Smooth muscle cell (in vitro differentiated cells): ENCODE measurements around the gene C2orf78. TPM values are rescaled to one million over a fixed set of nuclear protein-coding genes. Genes with fewer than 3 reads are reported as not detected.
"Not testable (repeated sequence)": the region's sequence is repeated elsewhere in the genome, so short reads cannot be mapped to it uniquely, and the experiment has no call there.

Source experiments
- DNase-seq: peaks from one replicate; lab custom pipeline; 2025; ENCODE audit not compliant: unreplicated experiment; lab: John Stamatoyannopoulos, UW
- H2AFZ ChIP-seq: fragments of 200-600 bp; sonication (generic); 2 replicates; pipeline ENCODE4 v1.6.0; 2016; ENCODE audit warnings: antibody characterized with exemption, low read depth, mild to moderate bottlenecking
- H3F3A ChIP-seq: fragments of 200-600 bp; sonication (generic); 2 replicates; pipeline ENCODE4 v1.6.0; 2017; ENCODE audit warnings: antibody characterized with exemption, low read depth
- H3K27ac ChIP-seq: fragments of 200-600 bp; sonication (generic); 2 replicates; pipeline ENCODE4 v1.5.1; 2016; ENCODE audit warnings: low read depth, mild to moderate bottlenecking
- H3K27me3 ChIP-seq: fragments of 200-600 bp; sonication (generic); 2 replicates; pipeline ENCODE4 v1.6.1; 2016; ENCODE audit warnings: low read depth, mild to moderate bottlenecking
- H3K36me3 ChIP-seq: fragments of 200-600 bp; sonication (generic); 2 replicates; pipeline ENCODE4 v1.5.1; 2016; ENCODE audit warnings: low read depth
- H3K4me1 ChIP-seq: fragments of 200-600 bp; sonication (generic); 2 replicates; pipeline ENCODE4 v1.5.1; 2016; ENCODE audit warnings: low read depth
- H3K4me2 ChIP-seq: fragments of 200-600 bp; sonication (generic); 2 replicates; pipeline ENCODE4 v1.6.0; 2016; ENCODE audit warnings: mild to moderate bottlenecking
- H3K4me3 ChIP-seq: fragments of 200-600 bp; sonication (generic); 2 replicates; pipeline ENCODE4 v1.5.1; 2016; ENCODE audit warnings: mild to moderate bottlenecking
- H3K79me2 ChIP-seq: fragments of 200-600 bp; sonication (generic); 2 replicates; pipeline ENCODE4 v1.6.0; 2016; ENCODE audit warnings: low read depth, mild to moderate bottlenecking
- H3K9ac ChIP-seq: fragments of 200-600 bp; sonication (generic); 2 replicates; pipeline ENCODE4 v1.6.0; 2016; ENCODE audit warnings: low read depth
- H3K9me3 ChIP-seq: fragments of 200-600 bp; sonication (generic); replicated peaks from 2 replicates; pipeline ENCODE4 v1.5.1; 2016; ENCODE audit warnings: low read depth
- H4K20me1 ChIP-seq: fragments of 200-600 bp; sonication (generic); 2 replicates; pipeline ENCODE4 v1.6.0; 2016; ENCODE audit warnings: low read depth
- WGBS: methylation state at CpG from one replicate; pipeline ENCODE4 v1.1.7; 2016; ENCODE audit warnings: low lambda C conversion rate; 5-methylcytosine and 5-hydroxymethylcytosine counted together
- polyA plus RNA-seq: library from polyadenylated mRNA; unstranded; fragments of >200 nt; fragmentation: Nextera tagmentation; extraction: Ambion mirVana; gene quantifications from 2 replicates; pipeline ENCODE4 v1.2.1, GENCODE V29; 2016
- total RNA-seq: library from RNA; depleted of rRNA; stranded (reverse); fragments of >200 nt; gene quantifications from 2 replicates; pipeline ENCODE4 v1.2.3, GENCODE V29; 2014
- TF ChIP-seq, protein P1 (sequence below): fragments of 200-600 bp; sonication (generic); IDR thresholded peaks from 2 replicates; pipeline ENCODE4 v1.5.1; 2017; ENCODE audit warnings: borderline replicate concordance, mild to moderate bottlenecking, antibody characterized with exemption; ENCODE audit not compliant: insufficient read depth, poor library complexity, severe bottlenecking

Gene C2orf78
- total and polyA plus RNA-seq, 2 experiments from 2014 or later = not detected

DNA sequence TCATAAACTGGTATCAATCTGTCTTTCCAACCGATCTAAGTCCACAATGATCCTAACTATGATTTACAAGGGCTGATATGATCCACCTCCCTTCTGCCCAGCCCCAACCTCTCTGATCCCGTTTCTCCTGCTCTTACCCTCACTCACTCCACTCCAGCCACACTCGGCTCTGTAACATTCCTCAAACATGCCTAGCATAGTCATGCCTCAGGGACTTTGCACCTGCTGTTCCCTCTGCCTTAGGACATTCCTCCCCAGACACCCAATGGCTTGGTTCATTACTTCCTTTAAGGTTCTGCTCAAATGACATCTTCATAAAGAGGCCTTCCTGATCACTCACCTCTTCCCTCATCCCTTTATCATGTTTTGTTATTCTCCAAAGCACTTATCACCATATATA, 13.3 kb upstream of the C2orf78 start:
- H3K27me3 ChIP-seq = no peaks in the 10 kb centered on the region
- no peaks in the 10 kb centered on the region for H3K9me3 ChIP-seq
- peaks cover 47% of the 10 kb centered on the region for H3K36me3 ChIP-seq
- H3K4me3 ChIP-seq = no peak overlapping the region
- H3F3A ChIP-seq = no peaks in the 10 kb centered on the region
- no peak for DNase-seq
- no peaks in the 10 kb centered on the region for H3K4me1 ChIP-seq
- H3K27ac ChIP-seq = no peak overlapping the region
- WGBS = 88% methylated on average over 3 of the region's 3 CpGs
- peaks cover 76% of the 10 kb centered on the region for H4K20me1 ChIP-seq
- TF ChIP-seq, protein P1, sequence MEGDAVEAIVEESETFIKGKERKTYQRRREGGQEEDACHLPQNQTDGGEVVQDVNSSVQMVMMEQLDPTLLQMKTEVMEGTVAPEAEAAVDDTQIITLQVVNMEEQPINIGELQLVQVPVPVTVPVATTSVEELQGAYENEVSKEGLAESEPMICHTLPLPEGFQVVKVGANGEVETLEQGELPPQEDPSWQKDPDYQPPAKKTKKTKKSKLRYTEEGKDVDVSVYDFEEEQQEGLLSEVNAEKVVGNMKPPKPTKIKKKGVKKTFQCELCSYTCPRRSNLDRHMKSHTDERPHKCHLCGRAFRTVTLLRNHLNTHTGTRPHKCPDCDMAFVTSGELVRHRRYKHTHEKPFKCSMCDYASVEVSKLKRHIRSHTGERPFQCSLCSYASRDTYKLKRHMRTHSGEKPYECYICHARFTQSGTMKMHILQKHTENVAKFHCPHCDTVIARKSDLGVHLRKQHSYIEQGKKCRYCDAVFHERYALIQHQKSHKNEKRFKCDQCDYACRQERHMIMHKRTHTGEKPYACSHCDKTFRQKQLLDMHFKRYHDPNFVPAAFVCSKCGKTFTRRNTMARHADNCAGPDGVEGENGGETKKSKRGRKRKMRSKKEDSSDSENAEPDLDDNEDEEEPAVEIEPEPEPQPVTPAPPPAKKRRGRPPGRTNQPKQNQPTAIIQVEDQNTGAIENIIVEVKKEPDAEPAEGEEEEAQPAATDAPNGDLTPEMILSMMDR = no peak
- H3K4me2 ChIP-seq = no peak overlapping the region
- H3K79me2 ChIP-seq = peaks cover 44% of the 10 kb centered on the region
- no peak overlapping the region for H2AFZ ChIP-seq
- H3K9ac ChIP-seq = no peak overlapping the region

DNA sequence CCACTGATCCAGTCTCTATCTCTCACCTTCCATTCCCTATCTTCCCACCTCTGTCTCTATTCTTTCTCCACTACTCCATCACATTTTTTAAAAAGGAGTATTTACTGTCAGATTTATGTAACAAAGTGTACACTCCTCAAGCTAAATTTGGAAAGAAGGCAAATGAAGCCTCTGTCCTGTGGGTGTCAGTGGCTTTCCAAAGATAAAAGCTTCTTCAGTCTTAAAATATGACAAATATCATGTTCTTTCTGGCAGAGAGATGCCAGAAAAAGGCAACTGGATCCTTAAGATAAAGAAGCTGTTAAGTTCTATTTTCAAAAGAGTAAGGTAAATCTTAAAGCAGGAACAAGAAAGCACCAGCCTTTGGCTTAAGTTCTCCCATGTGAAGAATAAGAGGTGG, 11.2 kb upstream of the C2orf78 start:
- peaks cover 37% of the 10 kb centered on the region for H3K36me3 ChIP-seq
- peaks cover 57% of the 10 kb centered on the region for H3K79me2 ChIP-seq
- peaks cover 70% of the 10 kb centered on the region for H4K20me1 ChIP-seq
- peaks cover 7% of the 10 kb centered on the region for H3K4me1 ChIP-seq
- DNase-seq = no peak
- TF ChIP-seq, protein P1 = no peak
- H3K9ac ChIP-seq = no peak overlapping the region
- H2AFZ ChIP-seq = no peak overlapping the region
- no peaks in the 10 kb centered on the region for H3K9me3 ChIP-seq
- no peak overlapping the region for H3K4me2 ChIP-seq
- no peak overlapping the region for H3K27ac ChIP-seq
- no peak overlapping the region for H3K4me3 ChIP-seq
- peaks cover 3% of the 10 kb centered on the region for H3F3A ChIP-seq
- H3K27me3 ChIP-seq = no peaks in the 10 kb centered on the region

DNA sequence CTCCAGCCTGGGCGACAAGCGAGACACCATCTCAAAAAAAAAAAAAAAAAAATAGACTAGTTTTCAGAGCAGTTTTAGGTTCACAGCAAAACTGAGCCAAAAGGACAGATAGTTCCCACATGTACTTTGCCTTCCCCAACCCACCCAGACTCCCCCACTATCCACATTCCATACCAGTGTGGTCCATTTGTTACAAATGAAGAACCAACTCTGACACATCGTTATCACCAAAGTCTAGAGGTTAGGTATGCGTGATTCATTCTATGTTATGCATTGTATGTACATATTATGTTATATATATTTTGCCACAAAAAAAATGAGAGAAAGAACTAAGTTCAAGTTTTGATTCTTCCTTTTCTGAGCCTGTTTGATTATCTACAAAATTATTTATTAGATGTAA, 7.6 kb upstream of the C2orf78 start:
- Histone ChIP-seq H3K4me2 (peak overlapping the region; percentile 92), H3K4me3 (no peak overlapping the region), H2AFZ (no peak overlapping the region), H3K9ac (no peak overlapping the region), H4K20me1 (peaks cover 49% of the 10 kb centered on the region), H3K79me2 (peaks cover 66% of the 10 kb centered on the region), H3K27ac (peak overlapping the region; percentile 91), H3K9me3 (no peaks in the 10 kb centered on the region), H3F3A (peaks cover 3% of the 10 kb centered on the region), H3K27me3 (no peaks in the 10 kb centered on the region), H3K4me1 (peaks cover 21% of the 10 kb centered on the region), H3K36me3 (peaks cover 22% of the 10 kb centered on the region)
- 90% methylated on average over 4 of the region's 4 CpGs for WGBS
- TF ChIP-seq, protein P1 = no peak
- DNase-seq = no peak

- H3F3A ChIP-seq = peaks cover 3% of the 10 kb centered on the region
- H3K4me1 ChIP-seq = peaks cover 21% of the 10 kb centered on the region
- no peak for DNase-seq
- TF ChIP-seq, protein P1 = no peak
- peak overlapping the region; percentile 91 for H3K27ac ChIP-seq
- WGBS = 63% methylated on average over 8 of the region's 8 CpGs
- H3K4me3 ChIP-seq = no peak overlapping the region
- no peak overlapping the region for H2AFZ ChIP-seq
- H4K20me1 ChIP-seq = peaks cover 43% of the 10 kb centered on the region
- H3K9me3 ChIP-seq = no peaks in the 10 kb centered on the region
- peaks cover 22% of the 10 kb centered on the region for H3K36me3 ChIP-seq
- peaks cover 66% of the 10 kb centered on the region for H3K79me2 ChIP-seq
- peak overlapping the region; percentile 92 for H3K4me2 ChIP-seq
- peak overlapping the region; percentile 59 for H3K9ac ChIP-seq
- H3K27me3 ChIP-seq = no peaks in the 10 kb centered on the region
These were observed 7.0 kb upstream of the C2orf78 start for GRCh38 chr2:73776869-73777519.

DNA sequence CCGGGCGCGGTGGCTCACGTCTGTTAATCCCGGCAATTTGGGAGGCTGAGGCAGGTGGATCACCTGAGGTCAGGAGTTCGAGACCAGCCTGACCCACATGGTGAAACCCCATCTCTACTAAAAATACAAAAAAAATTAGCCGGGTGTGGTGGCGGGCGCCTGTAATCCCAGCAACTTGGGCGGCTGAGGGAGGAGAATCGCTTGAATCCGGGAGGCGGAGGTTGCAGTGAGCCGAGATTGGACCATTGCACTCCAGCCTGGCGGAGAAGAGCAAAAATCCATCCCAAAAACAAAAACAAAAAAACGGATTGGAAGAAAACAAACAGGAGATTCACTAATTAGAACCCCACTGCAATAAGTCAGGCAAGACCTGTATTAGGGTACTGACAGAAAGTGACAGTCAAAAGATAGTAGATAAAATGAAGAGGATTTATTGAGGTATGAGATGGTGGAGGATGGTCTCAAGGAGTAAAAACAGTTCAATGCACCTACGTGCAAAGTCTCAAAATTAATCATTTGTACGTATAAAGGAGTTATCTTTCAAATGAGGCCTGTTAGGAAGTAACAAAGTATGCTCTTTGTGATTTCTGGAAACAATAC, 5.0 kb upstream of the C2orf78 start:
- peaks cover 28% of the 10 kb centered on the region for H4K20me1 ChIP-seq
- H3K36me3 ChIP-seq, H3K27me3 ChIP-seq, H3K9me3 ChIP-seq, DNase-seq, H3F3A ChIP-seq: not testable (repeated sequence)
- H3K9ac ChIP-seq = peak overlapping the region; percentile 95
- WGBS = 75% methylated on average over 18 of the region's 18 CpGs
- peaks cover 48% of the 10 kb centered on the region for H3K79me2 ChIP-seq
- peak overlapping the region; percentile 91 for H2AFZ ChIP-seq
- peak overlapping the region; percentile 74 for H3K4me3 ChIP-seq
- H3K4me2 ChIP-seq = peak overlapping the region; percentile 92
- peak overlapping the region; percentile 81 for H3K27ac ChIP-seq
- peaks cover 21% of the 10 kb centered on the region for H3K4me1 ChIP-seq
